Breast epithelium (tissue), 3 donors: ENCODE data around the gene GSTT4.

Experiments
- CTCF ChIP-seq, 3 donors: fragments of 450-650 bp; IDR thresholded peaks; one replicate each; pipeline ENCODE4 v1.5.1; 2016 to 2017; ENCODE audit warnings: antibody characterized with exemption in 3 of 3, mild to moderate bottlenecking in 3 of 3, moderate library complexity in 3 of 3
- POLR2A ChIP-seq: fragments of 450-650 bp; IDR thresholded peaks from one replicate; pipeline ENCODE4 v1.6.1; 2016; ENCODE audit warnings: antibody characterized with exemption, mild to moderate bottlenecking, moderate library complexity

GRCh38 chr22:24027991-24028390 is 22.7 kb upstream of the GSTT4 start:
- TF ChIP-seq POLR2A (no peak), CTCF (IDR thresholded peaks at IDR 0.05) (no peak)
